Activated CD8-positive, alpha-beta memory T cell treated with anti-CD3 and anti-CD28 coated beads for 36 hours (primary cell): ENCODE results near the gene ZNF362. TPM values are rescaled to one million over a fixed set of nuclear protein-coding genes. Genes with fewer than 3 reads are reported as not detected.

Source experiments
- CTCF ChIA-PET: fragments of 350-600 bp; sonication (Branson Sonifier 250); formaldehyde crosslinking; loops from one replicate; lab custom pipeline; 2021; ENCODE audit warnings: antibody characterized with exemption; lab: Charles Lee
- POLR2A ChIA-PET: fragments of 350-600 bp; sonication (Branson Sonifier 250); formaldehyde crosslinking; loops from one replicate; lab custom pipeline; 2021; ENCODE audit warnings: antibody characterized with exemption; lab: Charles Lee
- total RNA-seq, 2 experiments: library from RNA; stranded (reverse); gene quantifications; one replicate each; pipeline ENCODE4 v1.2.3, GENCODE V29; 2021

Gene ZNF362
- total RNA-seq, 2 experiments from 2014 or later = 7.8 to 7.9 TPM

DNA sequence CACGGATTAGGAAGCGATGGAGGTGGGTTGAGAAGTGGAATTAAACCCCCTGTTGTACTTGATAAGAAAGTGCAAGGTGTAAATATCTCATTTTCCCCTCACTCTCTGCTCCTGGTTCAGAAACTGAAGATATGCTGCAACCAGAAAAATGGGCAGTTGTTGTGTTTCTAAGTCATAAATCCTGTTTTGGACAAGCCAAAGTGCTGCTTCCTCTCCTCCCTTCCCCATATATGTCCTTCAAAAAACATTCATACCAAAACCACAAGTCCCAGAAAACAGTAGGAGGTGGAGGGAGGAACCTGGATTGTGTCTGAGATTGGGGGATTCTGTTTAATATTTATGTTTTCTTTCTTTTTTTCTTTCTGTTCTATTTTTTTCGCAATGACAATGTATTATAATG lies 13.6 kb upstream of the ZNF362 start:
- CTCF ChIA-PET = no interaction called here
- POLR2A ChIA-PET = no interaction called here

DNA sequence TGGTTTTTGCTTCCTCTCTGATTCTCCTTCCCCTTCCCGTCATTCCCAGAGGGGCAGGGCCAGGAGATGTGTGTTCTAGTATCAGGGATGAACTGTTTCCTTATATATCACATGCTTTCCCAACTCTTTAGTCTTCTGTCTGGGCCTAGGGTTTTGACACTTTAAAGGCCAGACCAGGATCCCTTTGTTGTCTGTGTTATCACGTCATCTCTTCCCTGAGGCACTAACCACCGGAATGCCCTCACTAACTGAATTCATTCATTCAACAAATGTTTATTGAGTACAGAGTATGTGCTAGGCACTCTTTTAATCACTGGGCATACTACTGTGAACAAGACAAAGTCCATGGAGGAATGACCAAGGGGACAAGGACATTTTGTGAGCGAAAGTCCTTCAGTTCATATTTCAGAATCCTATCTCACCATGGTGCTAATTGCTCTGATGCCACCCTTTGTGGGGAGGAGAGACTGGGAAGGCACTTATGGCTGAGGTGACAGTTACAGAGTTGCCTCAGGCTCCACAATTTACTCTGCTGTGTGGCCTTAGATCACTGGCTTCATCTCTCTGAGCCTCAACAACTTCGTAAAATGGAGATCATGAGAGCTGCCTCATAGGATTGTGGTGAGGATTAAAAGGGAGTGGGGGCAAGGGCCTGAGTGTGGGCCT lies 12.0 kb upstream of the ZNF362 start:
- ChIA-PET CTCF (no interaction called here), POLR2A (no interaction called here)

DNA sequence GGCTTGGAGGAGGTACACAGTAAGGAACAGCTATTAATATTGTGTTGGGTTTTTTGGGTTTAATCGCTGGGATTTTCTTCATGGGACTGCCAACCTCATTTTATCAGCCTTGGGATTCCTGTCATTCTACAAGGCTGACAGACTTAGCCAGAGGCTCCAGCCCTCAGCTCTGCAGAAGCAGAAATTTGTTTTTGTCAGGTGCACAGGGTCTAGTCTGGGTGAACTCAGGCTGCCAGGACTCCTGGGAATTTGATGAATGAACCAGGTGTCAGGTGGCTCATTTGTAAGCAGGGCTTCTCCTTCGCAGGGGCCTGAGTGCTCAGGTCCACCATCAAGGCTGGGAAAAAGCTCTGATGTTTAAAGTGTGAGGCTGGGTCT lies 11.5 kb upstream of the ZNF362 start:
- POLR2A ChIA-PET = no interaction called here

DNA sequence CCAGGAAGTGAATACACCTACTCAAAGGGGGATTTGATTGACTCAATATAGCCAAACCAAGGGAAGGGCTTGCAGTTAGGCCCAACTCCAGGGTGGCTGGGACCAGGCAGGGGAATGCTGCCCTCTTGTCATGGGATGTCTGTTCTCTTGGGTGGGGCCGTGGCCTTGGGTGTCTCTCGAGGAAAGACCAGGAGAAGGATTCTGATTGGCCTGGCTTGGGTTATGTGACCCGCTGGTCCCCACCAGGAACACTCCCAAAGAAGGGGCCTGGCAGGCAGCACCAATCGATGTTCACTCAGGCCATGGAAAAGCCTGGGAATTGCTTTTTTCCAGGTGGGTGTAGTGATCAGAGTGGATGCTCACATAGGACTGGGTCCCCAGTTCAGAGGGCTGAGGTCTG lies 10.1 kb upstream of the ZNF362 start:
- ChIA-PET CTCF (no interaction called here), POLR2A (no interaction called here)

More for the DNA sequence above, 11.5 kb upstream of the ZNF362 start:
- CTCF ChIA-PET = no interaction called here

DNA sequence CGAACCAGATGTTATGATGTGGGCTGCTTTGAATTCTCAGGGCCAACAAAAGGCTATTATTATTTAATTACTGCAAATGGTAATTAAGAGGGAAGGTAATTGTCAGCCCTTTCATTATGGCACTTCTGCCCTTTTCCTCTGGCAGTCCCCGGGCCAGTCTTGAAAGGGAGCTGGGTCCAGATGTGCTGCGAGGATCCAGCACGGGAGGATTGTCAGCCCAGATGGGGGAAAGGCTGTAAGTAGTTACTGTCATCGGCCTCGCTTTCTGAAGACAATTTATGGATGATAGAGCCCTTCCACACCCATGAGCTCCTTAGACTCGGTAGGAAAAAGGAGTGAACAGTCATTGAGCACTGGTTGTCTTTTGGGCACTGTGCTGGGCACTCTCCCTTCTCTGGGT lies 8.7 kb upstream of the ZNF362 start:
- CTCF ChIA-PET = no interaction called here
- POLR2A ChIA-PET = no interaction called here

DNA sequence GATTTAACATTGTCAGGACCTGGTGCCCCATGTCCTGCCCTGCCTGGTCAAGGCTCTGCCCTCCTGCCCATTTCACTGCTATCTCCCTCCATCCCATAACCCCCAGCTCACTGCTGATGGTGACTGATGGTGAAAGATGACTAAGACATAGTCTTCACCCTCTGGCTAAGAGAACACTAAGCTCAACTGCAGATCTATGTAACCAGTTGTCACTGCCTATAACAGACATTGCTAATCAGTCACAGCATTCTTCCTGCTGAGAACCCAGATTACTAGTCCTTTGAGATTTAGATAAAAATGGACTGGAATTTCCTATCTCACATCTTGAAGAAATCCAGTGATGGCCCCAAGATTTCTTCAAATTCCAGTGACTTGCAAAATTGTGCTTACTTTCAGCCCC lies 8.0 kb upstream of the ZNF362 start:
- POLR2A ChIA-PET = no interaction called here
- CTCF ChIA-PET = no interaction called here

DNA sequence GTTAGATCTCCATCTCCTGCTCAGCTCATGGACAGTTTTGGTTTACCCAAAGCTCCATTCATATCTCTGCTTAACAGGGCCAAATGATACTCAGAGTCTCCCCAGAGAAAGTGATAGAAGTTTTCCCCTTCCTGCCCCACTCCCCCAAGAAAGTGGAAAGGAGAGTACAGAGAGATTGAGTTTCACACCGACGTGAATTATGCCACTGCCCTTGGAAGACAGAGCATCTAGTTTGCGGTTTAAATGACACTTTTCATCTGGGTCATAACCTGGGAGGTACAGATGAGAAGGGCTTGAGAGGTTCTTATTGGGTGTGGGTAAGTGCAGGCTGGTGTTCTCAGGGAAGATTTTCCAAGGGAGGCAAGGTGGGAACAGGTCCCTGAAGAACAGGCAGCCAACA lies 6.9 kb upstream of the ZNF362 start:
- CTCF ChIA-PET = no interaction called here
- POLR2A ChIA-PET = interaction anchor here (0.6 kb wide), 1 partner anchor 128 kb away, joined by 3 read pairs; no protein-coding TSS in a partner anchor

DNA sequence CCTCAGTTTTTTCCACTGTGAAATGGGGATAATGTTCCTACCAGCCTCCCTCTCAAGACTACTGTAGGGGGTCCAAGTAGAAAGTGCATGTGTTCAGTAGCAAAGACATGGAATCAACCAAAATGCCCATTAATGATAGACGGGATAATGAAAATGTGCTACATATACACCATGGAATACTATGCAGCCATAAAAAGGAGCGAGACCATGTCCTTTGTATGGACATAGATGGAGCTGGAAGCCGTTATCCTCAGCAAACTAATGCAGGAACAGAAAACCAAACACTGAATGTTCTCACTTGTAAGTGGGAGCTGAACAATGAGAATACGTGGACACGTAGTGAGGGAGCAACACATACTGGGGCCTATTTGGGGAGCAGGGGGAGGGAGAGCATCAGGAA lies 6.1 kb upstream of the ZNF362 start:
- ChIA-PET POLR2A (no interaction called here), CTCF (no interaction called here)

DNA sequence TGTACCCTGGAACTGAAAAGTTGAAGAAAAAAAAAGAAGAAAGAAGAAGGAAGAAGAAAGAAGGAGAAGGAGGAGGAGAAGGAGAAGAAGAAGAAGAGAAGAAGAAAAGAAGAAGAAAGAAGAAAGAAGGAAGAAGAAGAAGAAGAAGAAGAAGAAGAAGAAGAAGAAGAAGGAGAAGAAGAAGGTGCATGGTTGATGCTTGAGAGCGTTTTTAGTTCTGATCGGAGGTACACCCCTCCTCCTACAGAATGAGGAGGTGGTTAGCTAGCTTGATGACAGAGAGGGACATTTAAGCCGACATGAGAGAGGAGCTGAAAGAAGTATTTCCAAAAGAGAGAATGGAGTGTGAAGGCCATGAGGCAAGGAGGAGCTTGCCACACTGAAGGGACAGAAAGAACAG lies 5.6 kb upstream of the ZNF362 start:
- CTCF ChIA-PET = no interaction called here
- POLR2A ChIA-PET = no interaction called here

DNA sequence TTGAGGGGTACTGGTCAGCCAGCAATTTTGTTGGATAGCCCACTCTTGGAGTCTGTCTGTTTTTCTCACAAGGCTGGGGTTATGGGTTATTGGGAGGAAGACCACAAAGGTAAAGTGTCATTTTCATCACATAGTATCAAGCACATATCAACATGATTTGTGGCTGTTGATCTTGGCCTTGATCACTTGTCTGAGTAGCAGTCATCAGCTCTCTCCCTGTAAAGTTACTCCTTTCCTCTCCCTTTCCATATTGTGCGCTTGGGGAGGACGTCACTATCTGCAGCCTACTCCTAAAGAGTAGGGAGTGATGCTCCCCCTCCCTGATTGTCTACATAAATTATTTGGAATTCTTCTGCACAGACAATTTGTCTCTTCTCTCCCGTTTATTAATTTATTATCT lies 1.8 kb upstream of the ZNF362 start:
- POLR2A ChIA-PET = no interaction called here
- CTCF ChIA-PET = interaction anchor here (0.5 kb wide), 1 partner anchor 88 kb away, joined by 4 read pairs; no protein-coding TSS in a partner anchor

DNA sequence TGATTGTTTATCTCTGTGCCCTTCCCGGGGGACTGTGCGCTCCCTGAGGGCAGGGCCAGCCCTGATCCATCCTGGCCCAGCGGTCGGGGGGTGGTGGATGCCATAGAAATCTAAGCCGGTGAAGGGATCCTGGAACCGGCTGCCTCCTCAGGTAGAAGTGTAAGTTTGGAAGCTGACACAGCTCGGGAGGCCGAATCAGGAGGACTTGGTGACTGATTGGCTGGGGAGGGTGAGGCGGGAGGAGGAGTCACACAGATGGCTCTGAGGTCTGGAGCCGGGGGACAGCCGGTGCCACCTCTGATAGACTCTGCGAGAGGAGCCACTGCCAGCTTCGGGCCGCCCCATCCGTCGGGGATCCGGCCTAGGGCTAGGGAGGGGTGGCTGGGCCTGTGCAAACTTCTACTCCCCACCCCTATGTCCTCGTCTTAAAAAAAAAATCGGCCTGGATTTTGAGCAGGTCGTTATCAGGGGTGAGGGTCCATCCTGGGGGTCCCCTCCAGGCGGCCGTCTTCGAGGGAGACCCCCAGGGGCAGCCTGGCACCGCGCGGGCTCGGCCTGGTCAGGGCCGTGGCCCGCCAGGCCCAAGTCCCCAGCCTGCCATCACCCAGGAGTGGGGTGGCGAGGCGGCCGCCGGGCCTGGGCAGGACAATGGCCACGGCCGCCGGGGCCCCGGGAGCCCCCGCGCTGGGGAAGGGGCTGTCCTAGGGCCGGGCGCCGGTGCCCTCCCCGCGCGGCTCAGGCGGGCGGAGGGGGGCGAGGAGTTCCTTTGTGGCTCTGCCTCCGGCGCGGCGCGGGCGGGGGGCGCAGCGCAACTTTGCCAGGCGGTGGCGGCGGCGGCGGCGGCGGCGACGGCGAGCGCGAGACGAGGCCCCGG lies 708 bp upstream of the ZNF362 start:
- ChIA-PET POLR2A (no interaction called here), CTCF (no interaction called here)

DNA sequence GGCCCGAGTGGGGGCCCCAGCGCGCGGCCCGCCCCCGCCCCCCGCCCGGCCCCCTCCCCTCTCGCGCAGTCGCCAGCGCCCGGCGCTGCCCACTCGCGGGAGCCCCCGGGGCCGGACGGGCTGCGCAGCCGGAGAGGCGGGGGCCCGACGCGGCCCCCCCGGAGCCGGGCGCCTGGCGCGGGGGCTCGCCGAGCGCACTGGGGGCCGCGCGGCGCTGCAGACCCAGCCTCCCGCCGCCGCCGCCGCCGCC lies 146 bp upstream of the ZNF362 start:
- CTCF ChIA-PET = no interaction called here
- POLR2A ChIA-PET = no interaction called here

DNA sequence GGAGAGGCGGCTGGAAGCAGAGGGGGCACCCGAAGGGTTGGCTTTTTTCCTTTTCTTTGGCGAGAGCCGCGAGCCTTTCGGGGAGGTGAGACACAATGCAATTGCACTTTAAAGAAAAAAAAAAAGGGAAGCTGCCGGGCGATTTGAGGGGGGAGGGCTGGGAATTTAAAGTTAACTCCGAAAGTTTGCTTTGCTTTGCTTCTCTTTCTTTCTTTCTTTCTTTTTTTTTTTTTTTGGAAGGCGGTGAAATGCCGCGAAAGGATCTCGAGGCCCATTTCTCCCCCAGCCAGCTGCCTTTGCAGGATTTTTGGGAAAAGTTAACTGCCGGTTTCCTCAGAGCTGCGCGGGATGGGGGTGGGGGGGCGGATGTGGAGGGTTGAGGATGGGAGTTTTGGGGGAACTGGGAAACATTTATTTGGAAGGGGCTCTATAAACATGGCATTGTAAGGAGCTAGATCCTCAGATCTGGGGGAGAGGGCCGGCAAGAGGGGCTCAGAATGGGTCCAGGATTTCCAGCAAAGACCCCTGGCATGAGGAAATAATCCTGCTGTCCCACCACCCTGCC lies 997 bp downstream of the ZNF362 start:
- CTCF ChIA-PET = no interaction called here
- POLR2A ChIA-PET = interaction anchor here (1.3 kb wide), 1 partner anchor 130 kb away, joined by 6 read pairs; no protein-coding TSS in a partner anchor

DNA sequence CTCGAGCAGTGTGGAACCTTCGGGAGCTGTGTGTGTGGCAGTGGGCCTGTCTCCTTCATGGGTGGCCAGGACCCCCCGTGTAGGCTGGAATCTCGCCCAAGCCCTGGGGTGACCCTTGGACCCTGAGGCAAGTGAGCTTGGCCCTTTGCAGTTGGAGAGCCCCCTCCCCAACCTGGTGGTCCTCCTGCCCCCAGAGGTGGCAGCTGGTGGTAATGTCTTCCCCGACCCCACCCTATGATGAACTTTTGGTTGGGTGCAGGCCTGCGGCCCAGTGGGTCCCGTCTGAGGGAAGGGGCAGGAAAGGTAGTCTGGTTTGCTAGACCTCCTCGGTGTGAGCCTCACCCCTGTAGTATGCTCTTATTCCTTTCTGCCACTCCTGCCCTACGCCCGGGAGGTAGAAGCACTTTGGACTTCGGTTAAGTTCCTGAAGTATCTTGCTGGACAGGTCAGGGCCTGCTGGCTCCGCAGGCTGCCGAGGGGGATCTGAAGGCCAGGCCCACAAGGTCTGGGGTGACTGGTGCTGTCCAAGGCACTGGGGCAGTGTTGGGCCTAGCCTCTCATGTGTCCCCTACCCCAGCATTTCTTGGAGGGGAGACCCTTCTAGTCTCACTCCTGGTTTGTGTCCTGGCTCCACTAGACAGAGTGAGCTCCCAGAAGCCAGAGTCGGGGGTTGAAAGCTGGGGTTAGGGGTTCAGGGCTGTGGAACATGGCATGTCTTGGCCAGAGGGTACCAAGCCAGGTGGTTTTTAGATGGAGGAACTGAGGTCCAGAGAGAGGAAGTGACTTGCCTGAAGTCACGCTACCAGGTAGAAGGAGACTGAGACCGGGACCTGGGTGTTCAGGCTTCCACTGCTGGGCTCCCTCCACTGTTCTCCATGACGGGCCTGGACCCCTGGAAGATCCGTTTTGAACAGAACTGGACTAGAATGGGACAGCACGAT lies 1.8 kb downstream of the ZNF362 start:
- ChIA-PET POLR2A (interaction anchor here (1.3 kb wide), 1 partner anchor 131 kb away, joined by 6 read pairs; no protein-coding TSS in a partner anchor), CTCF (no interaction called here)

DNA sequence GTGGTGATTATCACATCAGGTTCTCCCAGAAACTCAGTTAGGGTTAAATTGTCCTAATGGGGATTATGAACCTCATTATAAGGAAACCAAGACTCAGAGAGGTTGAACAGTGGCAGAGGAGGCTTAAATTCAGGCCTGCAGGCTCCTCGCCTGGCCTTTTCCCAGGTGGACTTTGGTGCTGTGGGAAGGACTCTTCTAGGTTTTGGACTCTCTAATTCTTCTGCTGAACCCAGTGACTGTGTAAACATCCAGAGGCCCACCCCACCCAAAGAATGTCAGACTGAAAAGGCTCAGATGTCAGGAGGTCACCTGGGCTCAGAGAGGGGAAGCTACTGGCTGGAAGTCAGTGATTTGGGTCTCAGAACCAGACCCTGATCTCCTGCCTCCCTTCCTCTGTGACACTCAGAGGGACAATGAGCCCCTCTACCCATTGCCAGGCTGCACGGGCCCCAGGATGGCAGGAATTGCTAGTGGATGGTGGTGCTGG lies 2.5 kb downstream of the ZNF362 start:
- ChIA-PET POLR2A (no interaction called here), CTCF (no interaction called here)

DNA sequence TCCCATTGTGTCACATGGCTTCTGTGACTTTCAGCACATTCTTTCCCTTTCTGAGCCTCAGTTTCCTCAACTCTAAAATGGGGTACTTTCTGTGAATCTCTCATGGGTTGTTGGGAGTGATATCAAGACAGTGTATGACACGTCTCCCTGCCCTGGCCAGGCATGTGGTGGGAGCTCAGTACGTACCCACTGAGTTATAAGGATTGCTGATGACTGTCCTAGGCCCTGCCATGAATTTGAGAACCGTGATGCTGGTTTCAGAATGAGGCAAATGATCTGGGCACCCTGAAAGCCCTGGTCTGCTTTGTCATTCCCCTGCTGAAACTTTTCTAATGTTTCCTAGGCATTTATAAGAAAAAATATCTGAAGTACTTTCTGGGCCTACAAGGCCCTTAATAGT lies 3.6 kb downstream of the ZNF362 start:
- CTCF ChIA-PET = no interaction called here
- POLR2A ChIA-PET = no interaction called here

DNA sequence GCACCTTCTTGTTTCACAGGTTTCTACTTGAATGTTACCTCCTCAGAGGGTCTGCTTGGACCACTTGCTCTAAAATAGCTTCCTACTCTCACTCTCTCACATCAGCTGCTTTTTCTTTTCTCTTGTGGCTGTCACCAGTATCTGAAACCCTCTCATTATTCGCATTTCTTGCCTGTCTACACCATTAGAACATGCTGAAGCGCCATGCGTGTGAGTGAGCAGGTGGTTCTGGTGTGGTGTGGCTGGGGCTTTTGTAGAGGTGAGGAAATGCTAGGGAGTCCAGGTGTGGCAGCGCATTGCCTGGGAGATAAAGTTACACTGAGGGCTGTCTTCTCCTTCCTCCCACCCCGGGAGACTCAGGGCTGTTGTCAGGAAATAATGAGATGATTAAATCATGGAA lies 4.1 kb downstream of the ZNF362 start:
- ChIA-PET POLR2A (no interaction called here), CTCF (no interaction called here)

DNA sequence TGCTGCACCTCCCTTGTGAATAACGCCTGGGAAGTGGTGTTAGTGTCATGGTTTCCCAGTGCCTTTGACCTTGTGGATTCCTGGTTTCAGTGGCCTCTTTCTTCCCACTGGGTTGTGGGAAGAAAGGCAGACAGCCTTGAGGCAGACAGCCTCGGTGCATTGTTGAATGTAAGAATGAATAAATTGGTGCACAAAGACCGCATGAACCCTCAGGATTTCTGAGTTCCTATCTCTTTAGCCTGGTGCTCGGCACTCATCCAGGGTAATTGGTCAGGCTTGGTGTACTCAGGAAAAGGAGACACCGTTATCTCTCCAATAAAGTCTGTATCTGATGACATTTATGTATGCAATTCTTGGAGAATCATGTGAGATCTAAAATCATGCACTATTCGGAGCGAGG lies 5.1 kb downstream of the ZNF362 start:
- ChIA-PET POLR2A (no interaction called here), CTCF (no interaction called here)

DNA sequence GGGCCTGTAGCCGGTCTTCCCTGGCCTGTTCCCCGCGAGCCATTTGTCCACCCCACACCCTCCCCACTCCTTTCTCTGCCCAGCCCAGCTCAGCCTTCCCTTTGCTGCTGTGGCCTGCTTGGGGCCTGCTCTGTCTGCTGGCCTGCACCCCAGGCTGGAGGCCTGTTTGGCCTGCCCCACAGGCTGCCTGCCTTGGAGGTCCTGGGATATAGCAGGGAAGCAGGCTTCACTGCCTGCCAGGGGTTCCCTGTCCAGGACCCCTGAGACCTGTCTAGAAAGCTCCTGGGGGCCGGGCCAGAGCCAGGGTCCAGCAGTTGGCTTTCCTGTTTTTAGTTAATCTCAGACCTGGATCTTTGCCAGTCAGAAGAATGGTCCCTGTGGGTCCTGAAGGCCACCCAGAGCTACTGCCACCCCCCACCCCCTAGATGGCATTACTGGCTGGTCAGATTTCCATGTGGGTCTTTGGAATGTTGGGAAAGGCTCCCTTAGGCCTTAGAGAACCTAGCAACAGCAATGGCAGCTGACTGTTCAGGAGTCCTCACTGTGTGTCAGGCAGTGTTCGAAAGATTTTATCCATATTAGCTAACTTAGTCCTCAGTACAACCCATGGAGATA lies 7.7 kb downstream of the ZNF362 start:
- CTCF ChIA-PET = no interaction called here
- POLR2A ChIA-PET = no interaction called here
